Mucosa of stomach (tissue), 1 donor: ENCODE results near the gene RNF187.
A peak's percentile ranks its signal among the peaks of the same experiment; 100 is the strongest.

Source experiments
- H3K27me3 ChIP-seq: one replicate; pipeline ENCODE4 v1.7.0; 2013; ENCODE audit warnings: mild to moderate bottlenecking, low read length; ENCODE audit not compliant: control insufficient read depth, insufficient read depth
- H3K36me3 ChIP-seq: one replicate; pipeline ENCODE4 v1.7.0; 2013; ENCODE audit warnings: low read length; ENCODE audit not compliant: control insufficient read depth, insufficient read depth
- H3K4me1 ChIP-seq: one replicate; pipeline ENCODE4 v1.7.0; 2013; ENCODE audit warnings: mild to moderate bottlenecking, low read length; ENCODE audit not compliant: control insufficient read depth, insufficient read depth
- H3K4me3 ChIP-seq: one replicate; pipeline ENCODE4 v1.7.0; 2013; ENCODE audit warnings: low read length
- H3K9ac ChIP-seq: one replicate; pipeline ENCODE4 v1.7.0; 2013; ENCODE audit warnings: mild to moderate bottlenecking, low read length, moderate library complexity
- H3K9me3 ChIP-seq: one replicate; pipeline ENCODE4 v1.7.0; 2013; ENCODE audit warnings: mild to moderate bottlenecking, low read length, moderate library complexity; ENCODE audit not compliant: control insufficient read depth
- donor health status: Pancreatic carcinoma.

RNF187 gene

GRCh38 chr1:228487336-228488124 is at the start of gene RNF187:
Gene RNF187, plus strand, starts transcription at chr1:228487382.
- H3K4me1 ChIP-seq: peaks cover 12% of the 10 kb centered on the region
- H3K4me3 ChIP-seq: peak within 1 kb of the TSS; percentile 90
- H3K9me3 ChIP-seq: no peaks in the 10 kb centered on the region
- H3K36me3 ChIP-seq: no peaks in the 10 kb centered on the region
- H3K9ac ChIP-seq: peak within 1 kb of the TSS; percentile 77
- H3K27me3 ChIP-seq: no peaks in the 10 kb centered on the region

GRCh38 chr1:228437424-228437962 is 49.7 kb upstream of the RNF187 start:
- H3K9ac ChIP-seq: no peak overlapping the region
- H3K36me3 ChIP-seq: no peaks in the 10 kb centered on the region
- H3K27me3 ChIP-seq: peaks cover 38% of the 10 kb centered on the region
- no peaks in the 10 kb centered on the region for H3K4me1 ChIP-seq
- no peaks in the 10 kb centered on the region for H3K9me3 ChIP-seq
- no peak overlapping the region for H3K4me3 ChIP-seq

DNA sequence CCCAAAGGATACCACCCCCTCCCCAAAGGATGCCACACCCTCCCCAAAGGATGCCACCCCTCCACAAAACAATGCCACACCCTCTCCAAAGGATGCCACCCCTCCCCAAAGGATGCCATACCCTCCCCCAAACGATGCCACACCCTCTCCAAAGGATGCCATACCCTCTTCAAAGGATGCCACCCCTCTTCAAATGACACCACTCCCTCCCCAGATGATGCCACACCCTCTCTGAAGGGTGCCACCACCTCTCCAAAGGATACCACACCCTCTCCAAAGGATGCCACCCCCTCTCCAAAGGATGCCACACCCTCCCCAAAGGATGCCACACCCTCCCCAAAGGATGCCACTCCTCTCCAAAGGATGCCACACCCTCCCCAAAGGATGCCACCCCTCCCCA is 48.9 kb upstream of the RNF187 start:
- Histone ChIP-seq H3K9me3 (no peaks in the 10 kb centered on the region), H3K9ac (no peak overlapping the region), H3K27me3 (peaks cover 40% of the 10 kb centered on the region), H3K4me3 (no peak overlapping the region), H3K4me1 (no peaks in the 10 kb centered on the region), H3K36me3 (no peaks in the 10 kb centered on the region)

GRCh38 chr1:228440761-228441500 is 46.3 kb upstream of the RNF187 start:
- H3K27me3 ChIP-seq: peaks cover 59% of the 10 kb centered on the region

DNA sequence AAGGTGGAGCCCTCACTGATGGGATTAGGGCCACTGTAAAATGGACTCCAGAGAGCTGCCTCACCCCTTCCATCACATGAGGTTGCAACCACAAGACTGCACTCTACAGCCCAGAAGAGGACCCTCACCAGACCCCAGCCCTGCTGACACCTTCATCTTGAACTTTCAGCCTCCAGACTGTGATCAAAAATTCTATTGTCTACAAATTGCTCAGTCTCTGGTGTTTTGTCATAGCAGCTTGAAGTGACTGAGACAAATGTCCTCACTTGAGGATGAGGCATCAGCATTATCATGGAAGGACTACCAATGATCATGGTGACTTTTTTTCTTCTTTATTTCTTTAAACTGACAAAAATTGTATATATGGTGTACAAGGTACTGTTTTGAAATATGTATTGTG is 43.8 kb upstream of the RNF187 start:
- H3K36me3 ChIP-seq: no peaks in the 10 kb centered on the region
- no peaks in the 10 kb centered on the region for H3K9me3 ChIP-seq
- no peak overlapping the region for H3K9ac ChIP-seq
- H3K4me1 ChIP-seq: peaks cover 12% of the 10 kb centered on the region
- H3K4me3 ChIP-seq: no peak overlapping the region
- peaks cover 64% of the 10 kb centered on the region for H3K27me3 ChIP-seq

More at GRCh38 chr1:228440761-228441500, 46.3 kb upstream of the RNF187 start:
- Histone ChIP-seq H3K9me3 (no peaks in the 10 kb centered on the region), H3K9ac (no peak overlapping the region), H3K4me1 (peaks cover 8% of the 10 kb centered on the region), H3K36me3 (no peaks in the 10 kb centered on the region), H3K4me3 (no peak overlapping the region)

DNA sequence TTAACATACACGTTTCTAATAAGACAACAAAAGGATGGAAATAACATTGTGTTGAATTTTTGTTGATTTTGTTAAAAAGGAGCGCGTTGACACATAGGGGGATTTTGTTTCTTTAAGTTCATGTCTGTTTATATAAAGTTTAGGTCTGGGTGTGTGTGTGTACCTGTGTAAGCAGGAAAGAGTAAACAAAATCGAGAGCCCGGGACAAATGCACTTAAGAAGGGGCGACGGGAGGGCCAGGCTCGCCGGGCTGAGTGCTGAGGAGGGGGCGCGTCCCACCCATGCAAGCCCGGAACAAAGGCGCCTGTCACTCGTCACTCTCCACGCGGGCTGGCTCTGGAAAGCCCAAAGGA is 41.7 kb upstream of the RNF187 start:
- Histone ChIP-seq H3K9me3 (no peaks in the 10 kb centered on the region), H3K4me1 (peaks cover 12% of the 10 kb centered on the region), H3K4me3 (no peak overlapping the region), H3K9ac (peak overlapping the region; percentile 31), H3K36me3 (no peaks in the 10 kb centered on the region), H3K27me3 (peaks cover 52% of the 10 kb centered on the region)

DNA sequence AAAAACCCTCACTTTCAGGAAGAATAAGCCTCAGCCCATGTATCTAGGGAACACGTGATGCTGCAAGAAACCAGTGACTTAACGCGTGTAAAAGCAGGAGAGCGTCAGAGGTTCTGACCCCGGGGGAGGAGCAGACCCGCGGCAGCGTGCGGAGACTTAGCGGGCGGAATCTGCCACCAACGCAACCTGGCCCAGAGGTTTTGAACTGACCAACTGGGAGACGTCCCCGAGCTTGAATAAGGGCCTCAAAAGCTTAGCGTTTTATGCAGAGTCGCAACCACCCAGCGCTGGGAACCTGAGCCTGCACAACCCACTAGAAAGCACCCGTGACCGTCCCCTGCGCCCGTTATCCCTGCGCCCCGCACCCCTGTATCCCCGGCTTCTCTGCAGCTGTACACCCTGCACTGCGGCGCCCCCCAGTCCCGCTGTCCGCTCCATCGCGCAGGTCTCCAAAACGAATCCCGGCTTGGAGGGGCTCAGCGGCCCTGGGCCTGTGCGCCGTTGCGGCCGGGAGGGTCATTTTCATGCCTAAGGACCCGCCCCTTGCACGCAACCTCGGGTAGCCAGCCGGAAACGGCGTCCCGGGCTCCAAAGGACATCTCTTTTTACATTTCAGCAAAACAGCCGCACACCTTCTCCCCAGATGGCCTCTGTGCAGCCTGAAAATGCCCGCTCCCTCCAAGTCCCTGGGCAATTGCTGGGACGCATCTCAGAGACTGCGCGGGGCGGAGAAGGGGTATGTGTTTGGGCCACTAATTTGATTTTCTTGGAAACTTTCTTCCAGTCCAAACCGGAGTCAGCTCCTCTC is 41.1 kb upstream of the RNF187 start:
- Histone ChIP-seq H3K4me3 (no peak overlapping the region), H3K9me3 (no peaks in the 10 kb centered on the region), H3K27me3 (peaks cover 46% of the 10 kb centered on the region), H3K4me1 (peaks cover 12% of the 10 kb centered on the region), H3K9ac (peak overlapping the region; percentile 31), H3K36me3 (no peaks in the 10 kb centered on the region)

DNA sequence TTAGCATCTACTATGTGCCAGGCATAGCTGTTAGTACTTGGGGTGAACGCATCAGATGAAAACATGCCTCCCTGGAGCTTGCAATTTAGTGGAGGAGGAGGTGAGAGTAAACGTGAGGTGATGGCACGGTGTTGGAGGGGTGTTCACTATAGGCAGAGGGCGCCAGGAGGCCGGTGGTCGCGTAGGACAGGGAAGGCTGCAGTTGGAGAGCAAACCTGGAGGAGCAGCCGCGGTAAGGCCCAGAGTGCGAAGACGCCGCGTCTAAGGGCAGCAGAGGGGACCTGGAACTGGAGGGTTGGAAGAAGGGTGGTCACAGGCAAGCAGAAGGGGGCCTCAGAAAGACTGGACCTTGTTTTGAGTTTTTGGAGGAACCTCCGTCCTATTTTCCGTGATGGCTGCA is 40.3 kb upstream of the RNF187 start:
- peaks cover 42% of the 10 kb centered on the region for H3K27me3 ChIP-seq
- no peaks in the 10 kb centered on the region for H3K9me3 ChIP-seq
- peaks cover 12% of the 10 kb centered on the region for H3K4me1 ChIP-seq
- no peak overlapping the region for H3K4me3 ChIP-seq
- no peak overlapping the region for H3K9ac ChIP-seq
- no peaks in the 10 kb centered on the region for H3K36me3 ChIP-seq

GRCh38 chr1:228448372-228448771 is 38.8 kb upstream of the RNF187 start:
- H3K36me3 ChIP-seq: no peaks in the 10 kb centered on the region
- H3K4me1 ChIP-seq: peaks cover 12% of the 10 kb centered on the region
- H3K9ac ChIP-seq: no peak overlapping the region
- H3K9me3 ChIP-seq: no peaks in the 10 kb centered on the region
- H3K4me3 ChIP-seq: no peak overlapping the region
- H3K27me3 ChIP-seq: peaks cover 39% of the 10 kb centered on the region

DNA sequence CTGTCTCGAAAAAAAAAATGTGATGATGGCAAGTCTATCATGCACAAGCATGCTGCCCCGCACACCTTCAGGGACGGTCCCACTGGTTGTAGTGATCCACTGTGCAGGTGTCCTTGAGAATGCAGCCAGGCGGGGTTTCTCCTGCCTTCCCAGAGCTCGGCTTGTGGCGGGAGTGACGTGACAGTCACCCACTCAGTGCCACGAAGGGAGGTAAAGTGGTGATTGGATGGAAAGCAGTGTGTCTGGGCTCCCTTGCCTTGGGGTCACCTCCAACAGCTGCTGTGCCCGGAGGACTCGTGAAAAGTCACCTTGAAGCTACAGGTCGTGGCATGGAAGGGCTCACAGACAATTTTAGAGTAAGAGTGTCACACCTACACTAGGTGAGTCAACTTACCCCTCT is 37.0 kb upstream of the RNF187 start:
- H3K4me1 ChIP-seq: peaks cover 11% of the 10 kb centered on the region
- no peak overlapping the region for H3K4me3 ChIP-seq
- no peaks in the 10 kb centered on the region for H3K9me3 ChIP-seq
- peaks cover 21% of the 10 kb centered on the region for H3K27me3 ChIP-seq
- no peak overlapping the region for H3K9ac ChIP-seq
- H3K36me3 ChIP-seq: no peaks in the 10 kb centered on the region

- Histone ChIP-seq H3K27me3 (peaks cover 4% of the 10 kb centered on the region), H3K4me1 (no peaks in the 10 kb centered on the region), H3K9ac (no peak overlapping the region), H3K9me3 (no peaks in the 10 kb centered on the region), H3K4me3 (no peak overlapping the region), H3K36me3 (no peaks in the 10 kb centered on the region)
Measured at GRCh38 chr1:228452194-228453021, 34.8 kb upstream of the RNF187 start.
